HuH-7.5 (cell line): Measurements from ENCODE around the gene ZNF280A.
"Not testable (repeated sequence)": the region's sequence is repeated elsewhere in the genome, so short reads cannot be mapped to it uniquely, and the experiment has no call there.

ENCODE experiments used
- DNase-seq: peaks from one replicate; pipeline ENCODE4 v3.0.0; 2011; ENCODE audit warnings: low spot score

The ZNF280A gene

DNA sequence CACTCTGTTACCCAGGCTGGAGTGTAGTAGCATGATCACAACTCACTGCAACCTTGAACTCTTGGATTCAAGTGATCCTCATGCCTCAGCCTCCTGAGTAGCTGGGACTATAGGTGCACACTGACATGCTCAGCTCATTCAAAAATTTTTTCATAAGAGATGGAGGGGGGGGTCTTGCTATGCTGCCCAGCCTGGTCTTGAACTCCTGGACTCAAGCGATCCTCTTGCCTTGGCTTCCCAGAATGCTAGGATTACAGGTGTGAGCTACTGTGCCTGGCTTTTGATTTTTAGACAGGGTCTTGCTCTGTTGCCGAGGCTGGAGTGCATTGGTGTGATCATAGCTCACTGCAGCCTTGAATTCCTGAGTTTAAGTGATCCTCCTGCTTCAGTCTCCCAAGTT is 25.0 kb upstream of the ZNF280A start:
- no peak for DNase-seq

GRCh38 chr22:22538226-22538989 is 18.3 kb upstream of the ZNF280A start:
- DNase-seq: no peak

- DNase-seq: no peak
These were observed 16.8 kb upstream of the ZNF280A start for GRCh38 chr22:22536916-22537315.

- DNase-seq: no peak
These were observed 16.4 kb upstream of the ZNF280A start for GRCh38 chr22:22536515-22536914.

GRCh38 chr22:22535662-22536061 is 15.6 kb upstream of the ZNF280A start:
- no peak for DNase-seq

DNA sequence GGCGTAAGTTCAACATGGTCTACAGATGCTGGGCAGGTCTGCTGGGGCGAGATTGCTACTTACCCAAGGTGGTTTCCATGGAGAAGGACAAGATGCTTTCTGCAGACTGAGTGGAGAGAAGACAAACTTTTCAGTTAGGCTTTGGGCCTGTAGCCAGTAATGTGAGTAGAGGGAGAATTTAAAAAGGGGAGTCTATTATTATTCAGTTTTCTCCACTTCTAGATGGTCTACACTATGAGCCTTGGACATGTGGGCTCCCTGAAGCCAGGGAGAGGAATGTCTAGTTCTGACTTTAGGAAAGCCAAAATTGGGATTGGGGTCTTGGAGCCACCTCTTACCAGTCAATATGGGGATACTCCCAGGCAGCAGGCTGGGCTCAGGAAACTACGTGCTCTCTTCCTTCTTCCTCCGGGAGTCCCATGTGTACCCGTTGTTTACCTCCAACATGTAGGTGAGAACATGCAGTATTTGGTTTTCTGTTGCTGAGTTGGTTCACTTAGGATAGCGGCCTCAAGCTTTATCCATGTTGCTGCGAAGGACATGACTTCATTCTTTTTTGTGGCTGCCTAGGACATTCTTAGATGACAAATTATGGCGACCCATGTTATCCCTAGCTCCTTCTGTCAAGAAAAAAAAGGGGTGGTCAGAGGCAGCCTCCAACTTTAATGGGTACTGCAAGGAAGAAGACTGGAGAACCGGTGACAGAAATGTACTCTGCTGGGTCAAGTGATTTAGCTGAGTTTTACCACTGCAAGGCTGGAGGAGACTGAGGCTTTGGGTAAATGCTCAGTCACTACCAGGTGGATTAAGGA is 14.7 kb upstream of the ZNF280A start:
- no peak for DNase-seq

GRCh38 chr22:22533863-22534262 is 13.8 kb upstream of the ZNF280A start:
- no peak for DNase-seq

DNA sequence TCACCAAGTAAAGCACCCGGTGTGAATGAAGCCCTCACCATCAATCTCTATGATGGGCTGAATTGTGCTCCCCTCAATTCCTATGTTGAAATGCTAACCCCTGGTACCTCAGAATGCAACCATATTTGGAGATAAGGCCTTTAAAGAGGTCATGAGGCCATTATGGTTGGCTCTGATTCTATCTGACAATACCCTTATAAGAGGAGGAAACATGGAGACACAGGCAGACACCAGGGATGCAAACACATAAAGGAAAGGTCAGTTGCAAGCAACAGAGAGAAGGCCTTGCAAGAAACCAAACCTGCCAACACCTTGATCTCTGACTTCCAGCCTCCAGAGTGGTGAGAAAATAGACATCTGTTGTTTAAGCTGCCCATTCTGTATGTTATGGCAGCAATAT is 13.3 kb upstream of the ZNF280A start:
- DNase-seq: no peak

DNA sequence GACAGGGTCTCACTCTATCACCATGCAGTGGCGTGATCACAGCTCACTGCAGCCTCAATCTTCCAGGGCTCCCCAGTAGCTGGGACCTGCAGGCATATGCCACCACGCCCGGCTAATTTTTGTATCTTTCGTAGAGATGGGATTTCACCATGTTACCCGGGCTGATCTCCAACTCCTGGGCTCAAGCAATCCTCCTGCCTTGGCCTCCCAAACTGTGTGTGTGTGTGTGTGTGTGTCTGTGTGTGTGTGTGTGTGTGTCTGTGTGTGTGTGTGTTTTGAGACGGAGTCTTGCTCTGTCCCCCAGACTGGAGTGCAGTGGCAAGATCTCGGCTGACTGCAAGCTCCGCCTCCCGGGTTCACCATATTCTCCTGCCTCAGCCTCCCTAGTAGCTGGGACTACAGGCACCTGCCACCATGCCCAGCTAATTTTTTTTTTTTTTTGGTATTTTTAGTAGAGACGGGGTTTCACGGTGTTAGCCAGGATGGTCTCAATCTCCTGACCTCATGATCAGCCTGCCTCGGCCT is 12.5 kb upstream of the ZNF280A start:
- not testable (repeated sequence) for DNase-seq

DNA sequence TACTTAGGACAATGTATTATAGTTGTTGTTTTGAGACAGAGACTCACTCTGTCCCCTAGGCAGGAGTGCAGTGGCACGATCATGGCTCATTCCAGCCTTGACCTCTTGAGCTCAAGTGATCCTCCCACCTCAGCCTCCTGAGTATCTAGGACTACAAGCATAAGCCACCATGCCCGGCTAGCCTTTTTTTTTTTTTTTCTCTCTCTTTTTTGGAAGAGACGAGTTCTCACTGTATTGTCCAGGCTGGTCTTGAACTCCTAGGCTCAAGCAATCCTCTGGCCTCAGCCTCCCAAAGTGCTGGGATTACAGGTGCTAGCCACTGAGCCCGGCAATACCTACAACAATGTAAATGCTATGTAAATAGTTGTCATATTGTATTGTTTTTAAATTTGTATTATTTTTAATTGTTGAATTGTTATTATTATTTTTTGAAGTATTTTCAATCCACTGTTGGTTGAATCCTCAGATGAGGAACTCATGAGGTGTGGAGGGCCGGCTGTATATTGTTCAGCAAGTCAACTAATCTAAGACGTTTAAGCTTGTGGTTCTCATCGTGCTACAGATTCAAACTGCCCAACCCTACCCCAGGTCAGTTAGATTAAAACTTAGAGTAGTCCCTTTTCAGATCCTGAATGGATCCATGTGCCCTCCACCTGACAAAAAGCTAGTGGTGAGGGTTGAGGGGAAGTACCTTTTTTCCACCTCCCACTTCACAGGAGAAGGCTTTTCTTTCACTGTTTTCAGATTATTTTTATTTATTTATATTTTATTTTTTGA is 11.9 kb upstream of the ZNF280A start:
- DNase-seq: no peak

DNA sequence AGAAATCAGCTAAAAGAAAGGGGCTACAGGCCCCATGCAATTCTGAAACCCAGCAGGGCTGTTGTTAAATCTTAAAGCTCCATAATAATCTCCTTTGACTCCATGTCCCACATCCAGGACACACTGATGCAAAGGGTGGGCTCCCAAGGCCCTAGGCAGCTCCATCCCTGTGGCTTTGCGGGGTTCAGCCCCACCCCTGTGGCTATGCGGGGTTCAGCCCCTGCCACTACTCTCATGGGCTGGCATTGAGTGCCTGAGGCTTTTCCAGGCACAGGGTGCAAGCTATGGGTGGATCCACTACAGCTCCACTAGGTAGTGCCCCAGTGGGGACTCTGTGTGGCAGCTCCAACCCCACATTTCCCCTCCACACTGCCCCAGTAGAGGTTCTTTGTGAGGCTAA is 8.7 kb upstream of the ZNF280A start:
- no peak for DNase-seq

DNA sequence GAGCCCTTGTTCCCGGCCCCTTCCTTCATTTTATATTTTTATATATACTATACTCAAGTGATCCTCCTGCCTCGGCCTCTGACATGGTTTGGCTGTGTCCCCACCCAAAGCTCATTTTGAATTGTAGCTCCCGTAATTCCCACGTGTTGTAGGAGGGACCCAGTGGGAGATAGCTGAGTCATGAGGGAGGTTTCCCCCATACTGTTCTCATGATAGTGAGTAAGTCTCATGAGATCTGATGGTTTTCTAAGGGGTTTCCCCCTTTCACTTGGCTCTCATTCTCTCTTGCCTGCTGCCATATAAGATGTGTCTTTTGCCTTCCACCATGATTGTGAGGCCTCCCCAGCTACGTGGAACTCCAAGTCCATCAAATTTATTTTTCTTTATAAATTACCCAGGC is 7.2 kb upstream of the ZNF280A start:
- no peak for DNase-seq

DNA sequence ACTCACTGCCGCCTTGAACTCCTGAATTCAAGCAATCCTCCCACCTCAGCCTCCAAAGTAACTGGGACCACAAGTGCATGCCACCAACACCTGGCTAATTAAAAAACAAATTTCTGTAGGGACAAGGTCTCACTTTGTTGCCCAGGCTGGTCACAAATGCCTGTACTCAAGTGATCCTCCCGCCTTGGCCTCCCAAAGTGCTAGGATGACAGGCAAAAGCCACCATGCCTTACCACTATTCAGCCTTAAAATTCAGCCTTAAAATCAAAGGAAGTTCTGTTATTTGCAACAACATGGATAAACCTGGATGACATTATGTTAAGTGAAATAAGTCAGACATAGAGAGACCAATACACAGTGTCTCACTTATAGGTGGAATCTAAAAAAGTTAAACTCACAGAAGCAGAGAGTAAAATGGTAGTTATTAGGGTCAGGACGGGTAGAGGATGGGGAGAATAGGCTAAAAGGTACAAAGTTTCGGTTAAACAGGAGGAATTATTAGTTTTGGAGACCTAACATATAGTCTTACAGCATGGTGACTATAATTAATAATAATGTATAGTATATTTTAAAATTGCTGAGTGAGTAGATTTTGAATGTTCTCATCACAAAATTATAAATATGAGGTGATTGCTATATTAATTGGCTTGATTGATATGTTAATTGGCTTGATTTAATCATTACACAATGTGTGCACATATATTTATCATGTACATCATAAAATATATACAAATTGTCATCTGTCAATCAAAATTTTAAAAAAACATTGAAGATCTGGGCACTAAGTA is 6.2 kb upstream of the ZNF280A start:
- DNase-seq: no peak

DNA sequence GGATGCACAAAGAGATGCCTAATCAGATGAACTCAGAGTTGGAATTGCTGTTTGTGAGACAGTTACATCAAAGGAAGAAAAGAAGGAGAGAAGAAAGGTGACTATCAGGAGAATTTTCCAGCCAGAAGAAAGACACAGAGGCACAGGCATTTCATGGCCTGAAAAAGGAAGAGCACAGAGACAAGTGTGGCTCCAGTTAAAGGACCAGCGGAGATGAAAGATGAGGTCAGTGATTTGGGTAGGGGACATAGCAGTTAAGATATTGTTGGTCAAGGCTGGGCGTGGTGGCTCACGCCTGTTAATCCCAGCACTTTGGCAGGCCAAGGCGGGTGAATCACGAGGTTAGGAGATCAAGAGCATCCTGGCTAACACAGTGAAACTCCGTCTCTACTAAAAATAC is 3.4 kb upstream of the ZNF280A start:
- no peak for DNase-seq

DNA sequence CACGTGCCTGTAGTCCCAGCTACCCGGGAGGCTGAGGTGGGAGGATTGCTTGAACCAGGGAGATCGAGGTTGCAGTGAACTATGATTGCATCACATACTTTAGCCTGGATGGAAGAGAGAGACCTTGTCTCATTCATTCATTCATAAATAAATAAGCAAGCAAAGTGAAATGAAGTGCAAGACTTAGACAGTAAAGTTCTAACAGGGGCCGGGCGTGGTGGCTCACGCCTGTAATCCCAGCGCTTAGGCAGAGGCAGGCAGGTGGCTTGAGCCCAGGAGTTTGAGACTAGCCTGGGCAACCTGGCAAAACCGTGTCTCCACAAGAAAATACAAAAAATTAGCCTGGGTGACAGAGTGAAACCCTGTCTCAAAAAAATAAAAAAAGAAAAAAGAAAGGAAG is 1.6 kb upstream of the ZNF280A start:
- no peak for DNase-seq

- no peak for DNase-seq
These were observed 865 bp upstream of the ZNF280A start for GRCh38 chr22:22520667-22521602.

- DNase-seq: peak; percentile 19
These were observed 479 bp downstream of the ZNF280A start for GRCh38 chr22:22519591-22519990.

DNA sequence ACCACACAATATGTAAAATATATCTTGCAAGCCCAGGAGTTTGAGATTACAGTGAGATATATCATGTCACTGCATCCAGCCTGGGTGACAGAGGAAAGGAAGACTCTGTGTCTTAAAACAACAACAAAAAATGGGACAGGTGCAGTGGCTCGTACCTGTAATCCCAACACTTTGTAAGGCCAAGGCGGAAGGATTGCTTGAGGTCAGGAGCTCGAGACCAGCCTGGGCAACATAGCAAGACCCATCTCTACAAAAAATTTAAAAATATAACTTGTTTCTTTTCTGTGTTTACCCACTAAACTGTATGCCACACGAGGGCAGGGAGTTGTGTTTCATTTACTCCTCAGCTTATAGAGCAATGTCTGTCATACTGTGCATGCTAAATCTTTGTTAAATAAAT is 3.1 kb downstream of the ZNF280A start:
- DNase-seq: no peak

DNA sequence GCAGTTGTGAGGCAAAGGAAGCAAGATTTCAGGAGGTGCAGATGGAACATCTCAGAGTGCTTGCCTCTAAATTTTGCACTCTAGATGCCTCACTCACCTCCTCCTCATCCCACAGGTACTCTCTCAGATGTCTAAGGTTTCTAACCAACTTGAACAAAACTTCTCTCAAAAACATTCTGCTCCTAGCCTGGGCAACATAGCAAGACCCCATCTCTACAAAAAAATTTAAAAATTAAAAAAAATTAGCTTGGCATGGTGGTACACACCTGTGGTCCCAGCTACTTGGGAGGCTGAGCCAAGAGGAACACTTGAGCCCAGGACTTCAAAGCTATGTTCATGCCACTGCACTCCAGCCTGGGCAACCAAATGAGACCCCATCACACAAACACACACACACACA is 4.2 kb downstream of the ZNF280A start:
- no peak for DNase-seq

DNA sequence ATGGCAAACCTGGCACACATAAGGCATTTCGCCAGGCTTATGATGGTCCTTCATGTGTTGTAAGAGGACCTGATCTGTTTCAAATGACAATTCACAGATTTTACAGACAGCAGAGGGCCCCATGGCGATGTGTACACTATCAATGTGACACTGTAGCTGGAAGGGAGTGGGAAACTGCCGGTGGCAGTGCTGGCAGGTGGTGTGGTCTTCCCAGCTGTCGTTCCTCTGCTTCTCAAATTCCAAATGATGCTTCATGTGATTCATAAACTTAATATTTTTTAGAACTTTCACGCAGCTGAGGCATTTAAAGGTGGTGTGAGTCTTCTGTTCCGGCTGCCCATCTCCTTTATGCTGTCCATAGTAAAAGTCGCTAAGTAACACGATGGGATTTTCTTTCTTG is 5.6 kb downstream of the ZNF280A start:
- DNase-seq: not testable (repeated sequence)

DNA sequence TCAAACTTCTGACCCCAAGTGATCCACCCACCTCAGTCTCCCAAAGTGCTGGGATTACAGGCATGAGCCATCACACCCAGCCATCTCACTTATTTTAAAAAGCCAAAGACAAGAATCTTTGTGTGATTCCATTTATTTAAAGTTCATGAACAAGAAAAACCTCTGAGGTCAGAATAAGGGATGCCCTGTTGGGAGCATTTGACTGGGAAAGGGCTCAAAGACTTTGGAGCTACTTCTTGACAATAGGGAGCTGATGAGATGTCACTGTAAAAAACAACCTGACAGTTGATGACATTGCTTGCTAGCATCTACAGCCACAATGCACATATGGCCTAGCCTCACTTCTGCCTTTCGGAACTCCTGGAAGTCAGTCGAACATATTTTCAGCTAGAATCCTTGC is 6.5 kb downstream of the ZNF280A start:
- DNase-seq: no peak
